Esophagus squamous epithelium (tissue), 5 donors: ENCODE measurements around the gene COMMD1. TPM values are rescaled to one million over a fixed set of nuclear protein-coding genes. Genes with fewer than 3 reads are reported as not detected.

Source experiments
- DNase-seq: peaks from one replicate; lab custom pipeline; 2025; lab: John Stamatoyannopoulos, UW
- H3K27ac ChIP-seq, 4 donors: fragments of 200-600 bp; sonication (generic); one replicate each; pipeline ENCODE4 v1.5.1; 2016 to 2019; ENCODE audit warnings: mild to moderate bottlenecking in 1 of 4
- H3K27me3 ChIP-seq, 4 donors: fragments of 200-600 bp; sonication (generic); 1 replicate in 3 of 4; 2 replicates in 1 of 4; pipeline versions ENCODE4 v1.5.1 to v1.6.0; 2017 to 2021; ENCODE audit warnings: antibody characterized with exemption in 1 of 4
- H3K36me3 ChIP-seq, 3 donors: fragments of 200-600 bp; sonication (generic); one replicate each; pipeline ENCODE4 v1.5.1; 2016 to 2019
- H3K4me1 ChIP-seq, 3 donors: fragments of 200-600 bp; sonication (generic); one replicate each; pipeline ENCODE4 v1.5.1; 2017 to 2019
- H3K4me3 ChIP-seq, 4 donors: fragments of 200-600 bp; sonication (generic); 1 replicate in 3 of 4; 2 replicates in 1 of 4; pipeline ENCODE4 v1.5.1; 2016 to 2019; ENCODE audit warnings: mild to moderate bottlenecking in 2 of 4, moderate library complexity in 1 of 4
- H3K9me3 ChIP-seq, 3 donors: fragments of 200-600 bp; sonication (generic); one replicate each; pipeline ENCODE4 v1.5.1; 2016 to 2019
- CTCF ChIP-seq, 6 experiments: fragments of 450-650 bp in 4 of 6; fragments of 200-600 bp in 2 of 6; sonication (generic) in 2 of 6; IDR thresholded peaks; one replicate each; pipeline ENCODE4 v1.5.1; 2016 to 2019; ENCODE audit warnings: antibody characterized with exemption in 6 of 6, mild to moderate bottlenecking in 4 of 6, moderate library complexity in 4 of 6
- POLR2A ChIP-seq, 4 donors: fragments of 450-650 bp; IDR thresholded peaks; one replicate each; pipeline ENCODE4 v1.6.1; 2017; ENCODE audit warnings: antibody characterized with exemption in 4 of 4, mild to moderate bottlenecking in 4 of 4, moderate library complexity in 3 of 4
- WGBS, 2 donors: methylation state at CpG; one replicate each; pipeline ENCODE4 v1.1.5; 2018; 5-methylcytosine and 5-hydroxymethylcytosine counted together
- intact Hi-C: fragments of 100-400 bp; cut with DNase I; formaldehyde crosslinking; loops from one replicate; pipeline ENCODE4 v1.15.0; 2022
- total RNA-seq, 4 donors: library from RNA; depleted of rRNA; stranded (reverse); fragments of >200 nt; gene quantifications; one replicate each; pipeline ENCODE4 v1.1.0, GENCODE V29; 2016
- donor health status: DM: yes; HTN: yes; CAD: no.

Gene COMMD1
- total RNA-seq, 4 donors from 2014 or later, result 38.0 to 44.3 (median 40.5) TPM

- Histone ChIP-seq H3K36me3 (no peaks in the 10 kb centered on the region), H3K4me3 (no peak overlapping the region), H3K27ac (no peak overlapping the region), H3K4me1 (peaks cover 0 to 6% (median 0%) of the 10 kb centered on the region in 3 donors), H3K9me3 (no peaks in the 10 kb centered on the region), H3K27me3 (no peaks in the 10 kb centered on the region)
- WGBS, 2 donors, result 93 to 98% methylated on average over 4 of the region's 4 CpGs
- DNase-seq, result no peak
- no peak for TF ChIP-seq CTCF (IDR thresholded peaks at IDR 0.05)
- TF ChIP-seq POLR2A (IDR thresholded peaks at IDR 0.05), result no peak
- intact Hi-C loops, result no loop called here
Observed at GRCh38 chr2:62177392-62178049, 272.0 kb downstream of the COMMD1 start.

- Histone ChIP-seq H3K36me3 (no peaks in the 10 kb centered on the region), H3K27me3 (no peaks in the 10 kb centered on the region), H3K27ac (peak overlapping the region in 3 of 4 donors; percentile 10 to 47 (median 42)), H3K9me3 (no peaks in the 10 kb centered on the region), H3K4me3 (no peak overlapping the region), H3K4me1 (peaks cover 0 to 6% (median 0%) of the 10 kb centered on the region in 3 donors)
- no peak for DNase-seq
- WGBS, 2 donors, result 55 to 80% methylated on average over 4 to 5 of the region's 5 CpGs
- intact Hi-C loops, result no loop called here
- TF ChIP-seq CTCF (IDR thresholded peaks at IDR 0.05), result no peak
- no peak for TF ChIP-seq POLR2A (IDR thresholded peaks at IDR 0.05)
Observed at GRCh38 chr2:62178741-62179271, 273.3 kb downstream of the COMMD1 start.

GRCh38 chr2:62180975-62181374 is 275.5 kb downstream of the COMMD1 start:
- Histone ChIP-seq H3K4me1 (peaks cover 0 to 6% (median 0%) of the 10 kb centered on the region in 3 donors), H3K4me3 (no peak overlapping the region), H3K36me3 (no peaks in the 10 kb centered on the region), H3K27ac (no peak overlapping the region), H3K27me3 (no peaks in the 10 kb centered on the region), H3K9me3 (no peaks in the 10 kb centered on the region)
- DNase-seq, result no peak
- intact Hi-C loops, result loop anchor here (10.0 kb wide), 1 partner anchor 224 kb away; no protein-coding TSS in a partner anchor
- WGBS, 2 donors, result 72 to 85% methylated on average over 3 to 4 of the region's 4 CpGs
- TF ChIP-seq POLR2A (IDR thresholded peaks at IDR 0.05) (no peak), CTCF (IDR thresholded peaks at IDR 0.05) (no peak)

GRCh38 chr2:62181843-62182242 is 276.4 kb downstream of the COMMD1 start:
- no peak for DNase-seq
- peaks cover 0 to 6% (median 0%) of the 10 kb centered on the region in 3 donors for H3K4me1 ChIP-seq
- intact Hi-C loops, result loop anchor here (10.0 kb wide), 1 partner anchor 223 kb away; no protein-coding TSS in a partner anchor
- no peaks in the 10 kb centered on the region for H3K36me3 ChIP-seq
- H3K27ac ChIP-seq, result no peak overlapping the region
- no peaks in the 10 kb centered on the region for H3K9me3 ChIP-seq
- H3K4me3 ChIP-seq, result no peak overlapping the region
- H3K27me3 ChIP-seq, result no peaks in the 10 kb centered on the region
- WGBS, 2 donors, result 77 to 82% methylated on average over 3 of the region's 3 CpGs
- TF ChIP-seq POLR2A (IDR thresholded peaks at IDR 0.05) (no peak), CTCF (IDR thresholded peaks at IDR 0.05) (no peak)

DNA sequence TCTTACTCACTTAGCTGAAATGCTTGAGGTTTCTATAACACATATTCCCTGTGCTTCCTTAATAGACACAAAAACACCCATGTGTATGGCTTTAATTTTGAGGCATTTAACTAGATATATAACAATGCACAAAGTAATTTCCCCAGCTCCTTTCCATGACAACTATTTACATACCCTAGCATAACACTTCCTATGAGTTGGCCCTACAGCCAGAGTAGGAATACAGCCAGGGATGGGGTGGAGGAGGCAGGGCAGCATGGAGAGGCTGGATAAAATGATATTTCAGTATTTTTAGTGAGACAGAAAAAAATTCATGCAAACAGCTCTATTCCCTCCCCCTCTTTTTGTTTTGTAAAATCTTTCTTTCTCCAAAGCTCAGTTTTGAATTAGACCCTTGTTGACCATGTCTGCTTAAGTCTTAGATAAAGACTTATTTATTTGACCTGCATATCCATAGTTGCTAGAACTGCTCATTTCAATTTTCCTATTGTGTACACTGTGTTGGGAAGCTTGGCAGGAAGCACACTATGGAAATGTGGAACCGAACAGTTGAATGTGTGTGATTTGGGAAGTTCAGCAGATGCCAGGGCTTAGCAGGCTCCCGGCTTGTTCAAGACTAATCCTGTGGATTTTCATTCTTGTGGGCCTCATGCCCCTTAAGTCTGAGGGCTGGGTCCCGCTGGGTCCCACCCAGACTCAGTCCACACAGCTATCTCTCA is 279.2 kb downstream of the COMMD1 start:
- no peak for DNase-seq
- intact Hi-C loops, result loop anchor here (10.0 kb wide), 1 partner anchor 220 kb away; no protein-coding TSS in a partner anchor
- no peaks in the 10 kb centered on the region for H3K27me3 ChIP-seq
- no peaks in the 10 kb centered on the region for H3K36me3 ChIP-seq
- 77 to 80% methylated on average over 1 to 3 of the region's 3 CpGs for WGBS, 2 donors
- no peak overlapping the region for H3K4me3 ChIP-seq
- H3K27ac ChIP-seq, result no peak overlapping the region
- TF ChIP-seq CTCF (IDR thresholded peaks at IDR 0.05) (no peak), POLR2A (IDR thresholded peaks at IDR 0.05) (no peak)
- H3K4me1 ChIP-seq, result no peaks in the 10 kb centered on the region
- H3K9me3 ChIP-seq, result no peaks in the 10 kb centered on the region
